IMR-90 (cell line): Measurements from ENCODE around the gene HACE1. TPM values are rescaled to one million over a fixed set of nuclear protein-coding genes. Genes with fewer than 3 reads are reported as not detected.

Experiments used
- ATAC-seq: fragments of 200-7000 bp; cut with Tn5 transposase; 2 replicates; pipeline ENCODE4 v1.9.1; 2020; ENCODE audit warnings: low read depth, mild to moderate bottlenecking, moderate library complexity
- BruUV-seq: library from RNA; stranded (reverse); fragments of 400-500 nt; replicated peaks from 2 replicates; lab custom pipeline; 2021; lab: Mats Ljungman, UMichigan
- CTCF ChIA-PET: fragments of 300-600 bp; formaldehyde crosslinking; extraction: SDS; loops from one replicate; lab custom pipeline; 2021; ENCODE audit warnings: antibody characterized with exemption; lab: Yijun Ruan, JAX
- POLR2A ChIA-PET: fragments of 300-600 bp; sonication (Branson Sonifier 250); formaldehyde crosslinking; loops from one replicate; lab custom pipeline; 2022; ENCODE audit warnings: antibody characterized with exemption; ENCODE audit not compliant: unreplicated experiment; lab: Charles Lee
- DNase-seq: peaks from one replicate; pipeline ENCODE4 v3.0.0; 2013
- H2AFZ ChIP-seq: replicated peaks from 2 replicates; pipeline ENCODE3; 2013; ENCODE audit warnings: low read length, mild to moderate bottlenecking; ENCODE audit not compliant: poor library complexity
- H2AK5ac ChIP-seq: 2 replicates; pipeline ENCODE4 v1.6.1; 2013; ENCODE audit warnings: low read depth, low read length, inconsistent platforms
- H2AK9ac ChIP-seq: replicated peaks from 2 replicates; pipeline ENCODE3; 2013; ENCODE audit warnings: mild to moderate bottlenecking, low read depth, low read length, moderate library complexity; ENCODE audit not compliant: poor library complexity
- H2BK120ac ChIP-seq: 2 replicates; pipeline ENCODE4 v1.6.1; 2013; ENCODE audit warnings: low read depth, low read length, inconsistent platforms
- H2BK15ac ChIP-seq: 3 replicates; pipeline ENCODE4 v1.6.1; 2013; ENCODE audit warnings: low read depth, low read length, inconsistent platforms
- H2BK20ac ChIP-seq: 2 replicates; pipeline ENCODE4 v1.6.1; 2013; ENCODE audit warnings: low read depth, mild to moderate bottlenecking, inconsistent platforms, low read length, moderate library complexity
- H2BK5ac ChIP-seq: 2 replicates; pipeline ENCODE4 v1.6.1; 2013; ENCODE audit warnings: mild to moderate bottlenecking, low read depth, low read length, inconsistent platforms; ENCODE audit not compliant: poor library complexity, severe bottlenecking
- H3K14ac ChIP-seq: replicated peaks from 2 replicates; pipeline ENCODE4 v1.6.1; 2013; ENCODE audit warnings: low read depth, low read length, inconsistent platforms
- H3K18ac ChIP-seq: 2 replicates; pipeline ENCODE4 v1.6.1; 2013; ENCODE audit warnings: low read depth, low read length, control low read depth
- H3K23ac ChIP-seq: 2 replicates; pipeline ENCODE4 v1.6.1; 2013; ENCODE audit warnings: low read depth, low read length, inconsistent platforms
- H3K27ac ChIP-seq: 2 replicates; pipeline ENCODE4 v1.5.1; 2013; ENCODE audit warnings: mild to moderate bottlenecking, control low read depth, low read length; ENCODE audit not compliant: insufficient read depth
- H3K27me3 ChIP-seq: 2 replicates; pipeline ENCODE4 v1.6.1; 2013; ENCODE audit warnings: low read length; ENCODE audit not compliant: control insufficient read depth, insufficient read depth
- H3K36me3 ChIP-seq: 2 replicates; pipeline ENCODE4 v1.6.1; 2013; ENCODE audit warnings: low read length, mixed read lengths; ENCODE audit not compliant: control insufficient read depth, insufficient read depth
- H3K4ac ChIP-seq: 2 replicates; pipeline ENCODE4 v1.6.1; 2013; ENCODE audit warnings: low read depth, low read length, inconsistent platforms
- H3K4me1 ChIP-seq: 2 replicates; pipeline ENCODE4 v1.6.1; 2013; ENCODE audit warnings: low read length, mixed read lengths; ENCODE audit not compliant: control insufficient read depth, insufficient read depth
- H3K4me2 ChIP-seq: 2 replicates; pipeline ENCODE4 v1.6.1; 2013; ENCODE audit warnings: low read depth, mild to moderate bottlenecking, control low read depth, low read length, moderate library complexity
- H3K4me3 ChIP-seq: 2 replicates; pipeline ENCODE4 v1.5.1; 2013; ENCODE audit warnings: low read depth, mild to moderate bottlenecking, control low read depth, low read length, moderate library complexity; ENCODE audit not compliant: insufficient read depth
- H3K56ac ChIP-seq: 2 replicates; pipeline ENCODE4 v1.6.1; 2013; ENCODE audit warnings: low read length, inconsistent platforms; ENCODE audit not compliant: insufficient read depth; ENCODE audit errors: extremely low read depth
- H3K79me1 ChIP-seq, 2 experiments: 2 replicates each; pipeline ENCODE4 v1.6.1; 2013; ENCODE audit warnings: low read length in 2 of 2, inconsistent platforms in 1 of 2, low read depth in 1 of 2
- H3K9ac ChIP-seq: 2 replicates; pipeline ENCODE4 v1.6.1; 2013; ENCODE audit warnings: low read depth, low read length, control low read depth
- H3K9me1 ChIP-seq: 2 replicates; pipeline ENCODE4 v1.6.1; 2013; ENCODE audit warnings: low read length, inconsistent platforms; ENCODE audit not compliant: insufficient read depth
- H3K9me3 ChIP-seq: 2 replicates; pipeline ENCODE4 v1.6.1; 2013; ENCODE audit warnings: low read length; ENCODE audit not compliant: control insufficient read depth, insufficient read depth
- H4K20me1 ChIP-seq: 2 replicates; pipeline ENCODE4 v1.6.1; 2013; ENCODE audit warnings: low read length, inconsistent platforms; ENCODE audit not compliant: insufficient read depth
- H4K5ac ChIP-seq: 2 replicates; pipeline ENCODE4 v1.6.1; 2013; ENCODE audit warnings: mild to moderate bottlenecking, low read depth, low read length, control low read depth
- H4K8ac ChIP-seq, 2 experiments: 2 replicates each; pipeline ENCODE4 v1.6.1; 2013; ENCODE audit warnings: low read depth in 2 of 2, low read length in 2 of 2, control low read depth in 1 of 2, inconsistent platforms in 1 of 2
- H4K91ac ChIP-seq: 2 replicates; pipeline ENCODE4 v1.6.1; 2013; ENCODE audit warnings: low read depth, low read length, inconsistent platforms; ENCODE audit not compliant: insufficient read depth
- CTCF ChIP-seq: conservative IDR thresholded peaks from 2 replicates; pipeline ENCODE4 v1.5.1; 2012; ENCODE audit warnings: mild to moderate bottlenecking, low read depth, low read length, improper control_type of control experiment
- FOS ChIP-seq: fragments of 150-350 bp; IDR thresholded peaks from 2 replicates; pipeline ENCODE4 v1.6.1; 2016; ENCODE audit warnings: low read depth, low read length
- MAFK ChIP-seq: IDR thresholded peaks from 2 replicates; pipeline ENCODE4 v1.6.1; 2012; ENCODE audit warnings: low read depth, low read length, improper control_type of control experiment
- SMC3 ChIP-seq: fragments of 150-350 bp; IDR thresholded peaks from 2 replicates; pipeline ENCODE4 v1.6.1; 2016; ENCODE audit warnings: low read depth, mild to moderate bottlenecking, antibody characterized with exemption, low read length, moderate library complexity
- USF2 ChIP-seq: fragments of 150-350 bp; IDR thresholded peaks from 2 replicates; pipeline ENCODE4 v1.6.1; 2017; ENCODE audit warnings: mild to moderate bottlenecking, antibody characterized with exemption, low read length, low read depth
- WGBS, 2 experiments: methylation state at CpG; one replicate each; pipeline versions ENCODE4 v1.1.5 to v1.1.7; 2013; ENCODE audit warnings: missing lambda C conversion rate in 2 of 2; ENCODE audit not compliant: insufficient read length in 1 of 2; ENCODE audit errors: extremely low coverage in 2 of 2; 5-methylcytosine and 5-hydroxymethylcytosine counted together
- dilution Hi-C: fragments of 300-500 bp; cut with HindIII; formaldehyde crosslinking; loops from one replicate; pipeline ENCODE4 v1.14.3; 2018; ENCODE audit warnings: low sequenced_read_pairs; ENCODE audit not compliant: unreplicated experiment
- in situ Hi-C: fragments of 300-500 bp; cut with MboI; formaldehyde crosslinking; loops from 3 replicates; pipeline ENCODE4 v1.14.3; 2019; ENCODE audit warnings: low sequenced_read_pairs, inconsistent platforms, mixed read lengths
- intact Hi-C: fragments of 100-400 bp; cut with micrococcal nuclease; formaldehyde crosslinking; loops from 2 replicates; pipeline ENCODE4 v1.10.0; 2022
- polyA plus RNA-seq, 3 experiments: library from polyadenylated mRNA; depleted of rRNA; stranded (reverse); fragments of >200 nt; gene quantifications; 2 replicates each; pipeline ENCODE4 v1.2.3, GENCODE V29; 2012; ENCODE audit warnings: low replicate concordance in 1 of 3
- total RNA-seq: library from RNA; depleted of rRNA; stranded (reverse); fragments of >200 nt; gene quantifications from 2 replicates; pipeline ENCODE4 v1.2.3, GENCODE V29; 2012

Gene HACE1
- total and polyA plus RNA-seq, 2 of the 4 experiments (the other 2 are of a cell fraction), result 5.4 to 10.8 TPM

- Histone ChIP-seq H4K20me1 (no peaks in the 10 kb centered on the region), H2BK120ac (no peak overlapping the region), H2BK20ac (no peak overlapping the region), H3K4ac (no peak overlapping the region), H3K18ac (no peak overlapping the region), H3K9me1 (peaks cover 5% of the 10 kb centered on the region; the same call in 1 of the 2 replicates), H4K8ac (no peak overlapping the region), H3K27me3 (no peaks in the 10 kb centered on the region), H2AFZ (no peak overlapping the region), H3K4me2 (no peak overlapping the region), H3K14ac (no peak overlapping the region), H3K27ac (no peak overlapping the region), H3K4me3 (no peak overlapping the region), H2AK9ac (no peak overlapping the region), H3K4me1 (no peaks in the 10 kb centered on the region), H4K5ac (no peak overlapping the region), H3K9ac (no peak overlapping the region), H2BK15ac (no peak overlapping the region), H3K9me3 (no peaks in the 10 kb centered on the region), H2AK5ac (no peak overlapping the region), H3K23ac (no peak overlapping the region), H3K36me3 (peaks cover 8% of the 10 kb centered on the region), H2BK5ac (no peak overlapping the region), H3K56ac (no peak overlapping the region), H3K79me1 (no peaks in the 10 kb centered on the region; a peak in 1 of 4 replicates), H4K91ac (no peak overlapping the region)
- ATAC-seq, result no peak
- CTCF ChIA-PET, result no interaction called here
- POLR2A ChIA-PET, result no interaction called here
- no TSS peak for BruUV-seq
- DNase-seq, result no peak
- no CpG with 5 or more reads among the region's 1 CpG for WGBS, 2 experiments
- intact Hi-C loops (no loop called here), in situ Hi-C loops (no loop called here), dilution Hi-C loops (no loop called here)
- no peak for TF ChIP-seq SMC3
- no peak for TF ChIP-seq MAFK
- TF ChIP-seq FOS, result no peak
- TF ChIP-seq USF2, result no peak
- TF ChIP-seq CTCF, result no peak
Observed at GRCh38 chr6:104829183-104829958, 30.3 kb downstream of the HACE1 start.
